ENCODE results near the gene EFNB1. TPM values are rescaled to one million over a fixed set of nuclear protein-coding genes. Genes with fewer than 3 reads are reported as not detected.

Gene EFNB1
- total RNA-seq, 2 donors from 2014 or later, result 19.9 to 40.1 TPM

GRCh38 chrX:68848189-68848940 lies 19.5 kb downstream of the EFNB1 start:
- 79% methylated on average over 7 of the region's 8 CpGs for WGBS
- intact Hi-C loops (cut with DNase I), result no loop called here
- no peak for DNase-seq (ENCODE audit: low spot score)
- no peak for TF ChIP-seq POLR2AphosphoS5 (IDR thresholded peaks at IDR 0.05)
- TF ChIP-seq CTCF (IDR thresholded peaks at IDR 0.05), result no peak
- no peak for TF ChIP-seq POLR2A (IDR thresholded peaks at IDR 0.05)
- no peak overlapping the region for H3K27ac ChIP-seq
- H3K27me3 ChIP-seq (replicated peaks; ENCODE audit: insufficient read depth), result no peaks in the 10 kb centered on the region
- no peaks in the 10 kb centered on the region for H3K36me3 ChIP-seq
- no peaks in the 10 kb centered on the region for H3K9me3 ChIP-seq
- no peaks in the 10 kb centered on the region for H3K4me1 ChIP-seq (replicated peaks)
- H3K4me3 ChIP-seq, result no peak overlapping the region

- intact Hi-C loops (cut with DNase I), result no loop called here
Observed at GRCh38 chrX:68851082-68851481, 22.3 kb downstream of the EFNB1 start.

GRCh38 chrX:68852046-68852445 lies 23.2 kb downstream of the EFNB1 start:
- Histone ChIP-seq H3K27ac (no peak overlapping the region), H3K4me3 (no peak overlapping the region), H3K36me3 (no peaks in the 10 kb centered on the region), H3K27me3 (replicated peaks; ENCODE audit: insufficient read depth) (no peaks in the 10 kb centered on the region), H3K9me3 (no peaks in the 10 kb centered on the region), H3K4me1 (replicated peaks) (no peaks in the 10 kb centered on the region)
- DNase-seq (ENCODE audit: low spot score), result no peak
- intact Hi-C loops (cut with DNase I), result no loop called here
- no peak for TF ChIP-seq CTCF (IDR thresholded peaks at IDR 0.05)
- TF ChIP-seq POLR2AphosphoS5 (IDR thresholded peaks at IDR 0.05), result no peak
- TF ChIP-seq POLR2A (IDR thresholded peaks at IDR 0.05), result no peak
- 67% methylated on average over 3 of the region's 3 CpGs for WGBS

More at GRCh38 chrX:68851082-68851481, 22.3 kb downstream of the EFNB1 start:
- H3K27me3 ChIP-seq (replicated peaks; ENCODE audit: insufficient read depth), result no peaks in the 10 kb centered on the region
- H3K4me3 ChIP-seq, result no peak overlapping the region
- no peak for TF ChIP-seq POLR2A (IDR thresholded peaks at IDR 0.05)
- TF ChIP-seq POLR2AphosphoS5 (IDR thresholded peaks at IDR 0.05), result no peak
- TF ChIP-seq CTCF (IDR thresholded peaks at IDR 0.05), result no peak
- H3K36me3 ChIP-seq, result no peaks in the 10 kb centered on the region
- H3K27ac ChIP-seq, result no peak overlapping the region
- H3K4me1 ChIP-seq (replicated peaks), result no peaks in the 10 kb centered on the region
- H3K9me3 ChIP-seq, result no peaks in the 10 kb centered on the region
- 77% methylated on average over 8 of the region's 8 CpGs for WGBS
- DNase-seq (ENCODE audit: low spot score), result no peak

- intact Hi-C loops (cut with DNase I), result no loop called here
- no peaks in the 10 kb centered on the region for H3K27me3 ChIP-seq (replicated peaks; ENCODE audit: insufficient read depth)
Observed at GRCh38 chrX:68853665-68854251, 24.9 kb downstream of the EFNB1 start.

More at GRCh38 chrX:68853665-68854251, 24.9 kb downstream of the EFNB1 start:
- TF ChIP-seq CTCF (IDR thresholded peaks at IDR 0.05), result no peak
- no peak for TF ChIP-seq POLR2AphosphoS5 (IDR thresholded peaks at IDR 0.05)
- no peak for TF ChIP-seq POLR2A (IDR thresholded peaks at IDR 0.05)
- no peak overlapping the region for H3K27ac ChIP-seq
- H3K9me3 ChIP-seq, result no peaks in the 10 kb centered on the region
- no peaks in the 10 kb centered on the region for H3K36me3 ChIP-seq
- no peak for DNase-seq (ENCODE audit: low spot score)
- WGBS, result 67% methylated on average over 4 of the region's 4 CpGs
- H3K4me3 ChIP-seq, result no peak overlapping the region
- no peaks in the 10 kb centered on the region for H3K4me1 ChIP-seq (replicated peaks)
